Trophoblast cell (in vitro differentiated cells and primary cell): ENCODE results near the gene TMEM263.

Experiments used
- DNase-seq, 2 donors: peaks; one replicate each; pipeline ENCODE4 v3.0.0-alpha.2; 2016
- H2AFZ ChIP-seq: 2 replicates; pipeline ENCODE4 v1.6.1; 2013; ENCODE audit warnings: low read length, moderate library complexity, mild to moderate bottlenecking; ENCODE audit not compliant: insufficient read depth, poor library complexity
- H2AK5ac ChIP-seq: 2 replicates; pipeline ENCODE4 v1.6.1; 2013; ENCODE audit warnings: mild to moderate bottlenecking, low read length
- H2BK120ac ChIP-seq: 2 replicates; pipeline ENCODE4 v1.6.1; 2013; ENCODE audit warnings: low read length, mild to moderate bottlenecking, moderate library complexity; ENCODE audit not compliant: insufficient read depth, poor library complexity
- H2BK12ac ChIP-seq: 2 replicates; pipeline ENCODE4 v1.6.1; 2013; ENCODE audit warnings: mild to moderate bottlenecking, low read length, moderate library complexity
- H2BK5ac ChIP-seq: 2 replicates; pipeline ENCODE4 v1.6.1; 2013; ENCODE audit warnings: low read length, low read depth, moderate library complexity, mild to moderate bottlenecking; ENCODE audit not compliant: poor library complexity
- H3K14ac ChIP-seq: 2 replicates; pipeline ENCODE4 v1.6.1; 2013; ENCODE audit warnings: mild to moderate bottlenecking, low read length
- H3K18ac ChIP-seq: 2 replicates; pipeline ENCODE4 v1.6.1; 2013; ENCODE audit warnings: mild to moderate bottlenecking, low read length
- H3K23ac ChIP-seq: 2 replicates; pipeline ENCODE4 v1.6.1; 2013; ENCODE audit warnings: low read length
- H3K27ac ChIP-seq: 2 replicates; pipeline ENCODE4 v1.5.1; 2013; ENCODE audit warnings: low read depth, mild to moderate bottlenecking, inconsistent platforms, low read length, moderate library complexity
- H3K27me3 ChIP-seq: 2 replicates; pipeline ENCODE4 v1.6.1; 2013; ENCODE audit warnings: inconsistent platforms, mild to moderate bottlenecking, low read length, moderate library complexity; ENCODE audit not compliant: insufficient read depth
- H3K36me3 ChIP-seq, 2 experiments: 1 replicate in 1 of 2; 2 replicates in 1 of 2; pipeline ENCODE4 v1.6.1; 2013; ENCODE audit warnings: low read length in 2 of 2, mild to moderate bottlenecking in 2 of 2, moderate library complexity in 1 of 2; ENCODE audit not compliant: insufficient read depth in 2 of 2, control insufficient read depth in 1 of 2
- H3K4ac ChIP-seq: 2 replicates; pipeline ENCODE4 v1.6.1; 2013; ENCODE audit warnings: low read depth, mild to moderate bottlenecking, low read length, moderate library complexity
- H3K4me1 ChIP-seq, 2 experiments: 1 replicate in 1 of 2; 2 replicates in 1 of 2; pipeline ENCODE4 v1.6.1; 2013; ENCODE audit warnings: low read length in 2 of 2, mild to moderate bottlenecking in 2 of 2, moderate library complexity in 1 of 2; ENCODE audit not compliant: insufficient read depth in 2 of 2, control insufficient read depth in 1 of 2
- H3K4me2 ChIP-seq: 2 replicates; pipeline ENCODE4 v1.6.1; 2013; ENCODE audit warnings: inconsistent platforms, mild to moderate bottlenecking, low read length, moderate library complexity
- H3K4me3 ChIP-seq: 2 replicates; pipeline ENCODE4 v1.5.1; 2013; ENCODE audit warnings: mild to moderate bottlenecking, low read depth, low read length, inconsistent platforms
- H3K79me1 ChIP-seq: one replicate; pipeline ENCODE4 v1.6.1; 2013; ENCODE audit warnings: low read length
- H3K79me2 ChIP-seq: 2 replicates; pipeline ENCODE4 v1.6.1; 2013; ENCODE audit warnings: low read length, mild to moderate bottlenecking; ENCODE audit not compliant: control insufficient read depth, insufficient read depth, poor library complexity
- H3K9ac ChIP-seq: 2 replicates; pipeline ENCODE4 v1.6.1; 2013; ENCODE audit warnings: mild to moderate bottlenecking, low read length
- H3K9me3 ChIP-seq: 2 replicates; pipeline ENCODE4 v1.6.1; 2013; ENCODE audit warnings: low read depth, mild to moderate bottlenecking, control low read depth, inconsistent platforms, low read length; ENCODE audit not compliant: insufficient read depth
- H4K12ac ChIP-seq: 2 replicates; pipeline ENCODE4 v1.6.1; 2013; ENCODE audit warnings: low read depth, mild to moderate bottlenecking, low read length, moderate library complexity
- H4K8ac ChIP-seq: 2 replicates; pipeline ENCODE4 v1.6.1; 2013; ENCODE audit warnings: low read depth, mild to moderate bottlenecking, low read length, moderate library complexity
- H4K91ac ChIP-seq: one replicate; pipeline ENCODE4 v1.6.1; 2013; ENCODE audit warnings: low read depth, mild to moderate bottlenecking, low read length, moderate library complexity
- WGBS: extraction: QIAGEN DNeasy Blood & Tissue Kit; methylation state at CpG from one replicate; pipeline ENCODE4 v1.1.7; 2013; ENCODE audit warnings: missing lambda C conversion rate; ENCODE audit not compliant: insufficient read length, insufficient coverage; ENCODE audit errors: extremely low coverage; 5-methylcytosine and 5-hydroxymethylcytosine counted together

TMEM263 gene

GRCh38 chr12:106978035-106978800 lies 22.5 kb downstream of the TMEM263 start:
- Histone ChIP-seq H3K4ac (no peak overlapping the region), H3K23ac (no peak overlapping the region), H3K79me1 (no peaks in the 10 kb centered on the region), H3K9me3 (no peaks in the 10 kb centered on the region), H3K4me3 (no peak overlapping the region), H3K79me2 (no peaks in the 10 kb centered on the region), H2BK12ac (no peak overlapping the region), H4K8ac (no peak overlapping the region), H4K12ac (no peak overlapping the region), H3K9ac (no peak overlapping the region), H3K27ac (no peak overlapping the region), H3K14ac (no peak overlapping the region), H2AK5ac (no peak overlapping the region), H3K18ac (no peak overlapping the region), H3K4me1 (no peaks in the 10 kb centered on the region), H4K91ac (no peak overlapping the region), H2BK120ac (no peak overlapping the region), H3K4me2 (no peak overlapping the region), H3K36me3 (peaks cover 0 to 3% of the 10 kb centered on the region in 2 experiments), H2AFZ (no peak overlapping the region), H2BK5ac (no peak overlapping the region), H3K27me3 (no peaks in the 10 kb centered on the region)
- WGBS, result no CpG with 5 or more reads among the region's 9 CpGs
- DNase-seq, result no peak

- Histone ChIP-seq H3K18ac (no peak overlapping the region), H3K79me1 (no peaks in the 10 kb centered on the region), H2AK5ac (no peak overlapping the region), H3K4me1 (peaks cover 0 to 3% of the 10 kb centered on the region in 2 experiments), H3K9me3 (no peaks in the 10 kb centered on the region), H3K27ac (no peak overlapping the region), H3K4ac (no peak overlapping the region), H4K91ac (no peak overlapping the region), H4K8ac (no peak overlapping the region), H3K36me3 (peaks cover 0 to 9% of the 10 kb centered on the region in 2 experiments), H2BK12ac (no peak overlapping the region), H4K12ac (no peak overlapping the region), H3K4me3 (no peak overlapping the region), H3K14ac (no peak overlapping the region), H3K27me3 (no peaks in the 10 kb centered on the region), H3K79me2 (no peaks in the 10 kb centered on the region), H3K9ac (no peak overlapping the region), H3K4me2 (no peak overlapping the region), H2BK5ac (no peak overlapping the region), H2AFZ (no peak overlapping the region), H3K23ac (no peak overlapping the region), H2BK120ac (no peak overlapping the region)
- DNase-seq, result no peak
- WGBS, result no CpG with 5 or more reads among the region's 7 CpGs
Observed at GRCh38 chr12:106980944-106981343, 25.2 kb downstream of the TMEM263 start.

GRCh38 chr12:106981788-106982187 lies 26.1 kb downstream of the TMEM263 start:
- Histone ChIP-seq H3K79me1 (peaks cover 3% of the 10 kb centered on the region), H4K12ac (no peak overlapping the region), H2BK120ac (no peak overlapping the region), H3K4me2 (no peak overlapping the region), H3K27me3 (no peaks in the 10 kb centered on the region), H2AK5ac (no peak overlapping the region), H3K4ac (no peak overlapping the region), H3K23ac (no peak overlapping the region), H3K4me1 (peaks cover 0 to 4% of the 10 kb centered on the region in 2 experiments), H3K9me3 (no peaks in the 10 kb centered on the region), H3K18ac (no peak overlapping the region), H3K27ac (no peak overlapping the region), H3K36me3 (peaks cover 0 to 8% of the 10 kb centered on the region in 2 experiments), H4K8ac (no peak overlapping the region), H2BK5ac (no peak overlapping the region), H3K9ac (no peak overlapping the region), H3K79me2 (peaks cover 2% of the 10 kb centered on the region), H3K4me3 (no peak overlapping the region), H4K91ac (no peak overlapping the region), H3K14ac (no peak overlapping the region), H2BK12ac (no peak overlapping the region), H2AFZ (no peak overlapping the region)
- WGBS, result no CpG with 5 or more reads among the region's 3 CpGs
- DNase-seq, result no peak

GRCh38 chr12:106982229-106982628 lies 26.5 kb downstream of the TMEM263 start:
- Histone ChIP-seq H2BK12ac (no peak overlapping the region), H3K9ac (no peak overlapping the region), H3K9me3 (no peaks in the 10 kb centered on the region), H3K27ac (no peak overlapping the region), H3K27me3 (no peaks in the 10 kb centered on the region), H2AK5ac (no peak overlapping the region), H3K36me3 (peaks cover 0 to 8% of the 10 kb centered on the region in 2 experiments), H4K12ac (no peak overlapping the region), H3K4me3 (no peak overlapping the region), H3K79me2 (peaks cover 3% of the 10 kb centered on the region), H3K4me1 (peaks cover 0 to 4% of the 10 kb centered on the region in 2 experiments), H2BK120ac (no peak overlapping the region), H3K14ac (no peak overlapping the region), H3K4me2 (no peak overlapping the region), H2BK5ac (no peak overlapping the region), H3K79me1 (peaks cover 4% of the 10 kb centered on the region), H2AFZ (no peak overlapping the region), H3K18ac (no peak overlapping the region), H3K4ac (no peak overlapping the region), H4K91ac (no peak overlapping the region), H4K8ac (no peak overlapping the region), H3K23ac (no peak overlapping the region)
- no CpG with 5 or more reads among the region's 1 CpG for WGBS
- DNase-seq, result no peak
